Gastroesophageal sphincter (tissue), 3 donors: ENCODE results near the gene TNNT2.

ENCODE experiments used
- CTCF ChIP-seq, 4 experiments: fragments of 200-600 bp in 2 of 4; fragments of 450-650 bp in 2 of 4; sonication (generic) in 1 of 4; IDR thresholded peaks; one replicate each; pipeline ENCODE4 v1.5.1; 2017 to 2019; ENCODE audit warnings: antibody characterized with exemption in 4 of 4, mild to moderate bottlenecking in 2 of 4, moderate library complexity in 2 of 4
- POLR2A ChIP-seq, 2 donors: fragments of 450-650 bp; IDR thresholded peaks; one replicate each; pipeline ENCODE4 v1.6.1; 2017; ENCODE audit warnings: antibody characterized with exemption in 2 of 2, mild to moderate bottlenecking in 2 of 2, moderate library complexity in 1 of 2
- POLR2AphosphoS5 ChIP-seq: sonication (generic); formaldehyde crosslinking; IDR thresholded peaks from one replicate; pipeline ENCODE4 v1.6.1; 2017; ENCODE audit warnings: antibody characterized with exemption

GRCh38 chr1:201399018-201399351, 21.5 kb upstream of the TNNT2 start, which contains the start of gene LAD1:
- TF ChIP-seq CTCF (IDR thresholded peaks at IDR 0.05): no peak
- no peak for TF ChIP-seq POLR2AphosphoS5
- no peak for TF ChIP-seq POLR2A (IDR thresholded peaks at IDR 0.05)
